ENCODE results near the gene MEX3B.

MEX3B gene

GRCh38 chr15:82064824-82065223 is 19.0 kb upstream of the MEX3B start:
- POLR2A ChIA-PET, result no interaction called here
- no peak for TF ChIP-seq CTCF (IDR thresholded peaks at IDR 0.05; ENCODE audit: control extremely low read depth, extremely low read depth, low read depth, missing control alignments)
- no peak for DNase-seq (ENCODE audit: extremely low spot score)
- CTCF ChIA-PET, result interaction anchor here (1.5 kb wide), 1 partner anchor 34 kb away, joined by 3 read pairs; no protein-coding TSS in a partner anchor

- ChIA-PET POLR2A (no interaction called here), CTCF (interaction anchor here (0.9 to 1.5 kb wide), 3 partner anchors 11 to 47 kb away, joined by 3 to 11 read pairs (median 3); no protein-coding TSS in a partner anchor)
- no peak for DNase-seq (ENCODE audit: extremely low spot score)
- no peak for TF ChIP-seq CTCF (IDR thresholded peaks at IDR 0.05; ENCODE audit: control extremely low read depth, extremely low read depth, low read depth, missing control alignments)
These were observed 16.9 kb upstream of the MEX3B start for GRCh38 chr15:82062479-82063454.

GRCh38 chr15:82060817-82061216 is 15.0 kb upstream of the MEX3B start:
- DNase-seq (ENCODE audit: extremely low spot score), result no peak
- ChIA-PET POLR2A (no interaction called here), CTCF (no interaction called here)
- TF ChIP-seq CTCF (IDR thresholded peaks at IDR 0.05; ENCODE audit: control extremely low read depth, extremely low read depth, low read depth, missing control alignments), result no peak

GRCh38 chr15:82058517-82059204 is 12.8 kb upstream of the MEX3B start:
- ChIA-PET POLR2A (no interaction called here), CTCF (interaction anchor here (1.1 to 1.2 kb wide), 2 partner anchors 11 to 13 kb away, joined by 3 read pairs; partner anchors contain the start of gene MEX3B)
- no peak for TF ChIP-seq CTCF (IDR thresholded peaks at IDR 0.05; ENCODE audit: control extremely low read depth, extremely low read depth, low read depth, missing control alignments)
- no peak for DNase-seq (ENCODE audit: extremely low spot score)

GRCh38 chr15:82058026-82058425 is 12.2 kb upstream of the MEX3B start:
- no peak for DNase-seq (ENCODE audit: extremely low spot score)
- POLR2A ChIA-PET, result no interaction called here
- CTCF ChIA-PET, result interaction anchor here (0.9 to 1.8 kb wide), 3 partner anchors 10 to 24 kb away, joined by 3 to 8 read pairs (median 3); partner anchors contain the start of gene MEX3B
- TF ChIP-seq CTCF (IDR thresholded peaks at IDR 0.05; ENCODE audit: control extremely low read depth, extremely low read depth, low read depth, missing control alignments), result no peak
